CD4-positive, alpha-beta T cell treated with Interleukin-15 for 4 hours (primary cell): ENCODE measurements around the gene RASAL1.
A peak's percentile ranks its signal among the peaks of the same experiment; 100 is the strongest.

Experiments used
- DNase-seq: peaks from one replicate; pipeline ENCODE4 v3.0.0-alpha.2; 2020; ENCODE audit warnings: low spot score

Gene RASAL1

GRCh38 chr12:113095405-113095804 is 40.2 kb downstream of the RASAL1 start:
- DNase-seq = no peak

GRCh38 chr12:113094738-113095137 is 40.8 kb downstream of the RASAL1 start:
- DNase-seq = no peak

GRCh38 chr12:113093409-113094101 is 42.0 kb downstream of the RASAL1 start:
- DNase-seq = no peak

- no peak for DNase-seq
Measured at GRCh38 chr12:113092607-113093408, 42.8 kb downstream of the RASAL1 start.

- DNase-seq = no peak
Measured at GRCh38 chr12:113091506-113091905, 44.1 kb downstream of the RASAL1 start.

- no peak for DNase-seq
Measured at GRCh38 chr12:113090740-113091139, 44.8 kb downstream of the RASAL1 start.

- DNase-seq = no peak
Measured at GRCh38 chr12:113089839-113090238, 45.7 kb downstream of the RASAL1 start.

- peak; percentile 44 for DNase-seq
Measured at GRCh38 chr12:113088971-113089756, 46.4 kb downstream of the RASAL1 start.

GRCh38 chr12:113088037-113088436 is 47.5 kb downstream of the RASAL1 start:
- DNase-seq = no peak

GRCh38 chr12:113087193-113087592 is 48.4 kb downstream of the RASAL1 start:
- no peak for DNase-seq

GRCh38 chr12:113086249-113087164 is 49.1 kb downstream of the RASAL1 start:
- no peak for DNase-seq

GRCh38 chr12:113083863-113084435 is 51.6 kb downstream of the RASAL1 start:
- DNase-seq = no peak

GRCh38 chr12:113082486-113083148 is 52.9 kb downstream of the RASAL1 start:
- DNase-seq = no peak

GRCh38 chr12:113081873-113082272 is 53.7 kb downstream of the RASAL1 start:
- no peak for DNase-seq

GRCh38 chr12:113077859-113078255 is 57.7 kb downstream of the RASAL1 start:
- no peak for DNase-seq

GRCh38 chr12:113077057-113077858 is 58.3 kb downstream of the RASAL1 start:
- DNase-seq = no peak

- DNase-seq = no peak
Measured at GRCh38 chr12:113075137-113075683, 60.4 kb downstream of the RASAL1 start.

GRCh38 chr12:113073586-113073985 is 62.0 kb downstream of the RASAL1 start:
- DNase-seq = no peak

- DNase-seq = no peak
Measured at GRCh38 chr12:113072136-113072535, 63.4 kb downstream of the RASAL1 start.
